Lower leg skin (tissue), 3 donors: Measurements from ENCODE around the gene TTC1.

Experiments
- POLR2A ChIP-seq, 2 donors: fragments of 450-650 bp; IDR thresholded peaks; one replicate each; pipeline ENCODE4 v1.6.1; 2016 to 2017; ENCODE audit warnings: antibody characterized with exemption in 2 of 2, mild to moderate bottlenecking in 1 of 2, moderate library complexity in 1 of 2
- TF ChIP-seq, protein P1 (sequence below), 3 donors: fragments of 450-650 bp; IDR thresholded peaks; one replicate each; pipeline ENCODE4 v1.5.1; 2016; ENCODE audit warnings: antibody characterized with exemption in 3 of 3, mild to moderate bottlenecking in 3 of 3, moderate library complexity in 2 of 3

DNA sequence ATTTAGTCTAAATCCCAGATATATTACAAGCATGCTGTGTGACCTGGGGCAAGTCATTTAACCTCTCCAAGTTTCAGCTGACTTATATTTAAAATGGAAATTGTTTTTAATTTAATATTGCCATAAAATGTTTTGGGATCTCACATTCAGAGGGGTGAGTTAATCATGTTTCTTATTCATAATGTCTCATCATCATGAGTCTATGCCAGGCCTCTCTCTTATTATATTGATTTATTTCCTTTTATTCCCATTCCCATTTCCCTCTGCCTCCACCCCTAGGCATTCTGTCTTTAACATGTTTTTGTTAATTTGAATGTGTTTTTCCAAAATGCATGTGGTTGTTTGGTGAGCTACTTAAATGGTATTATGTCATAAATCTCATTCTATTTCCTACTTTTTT, 39.0 kb upstream of the TTC1 start:
- no peak for TF ChIP-seq POLR2A (IDR thresholded peaks at IDR 0.05)
- TF ChIP-seq, protein P1, sequence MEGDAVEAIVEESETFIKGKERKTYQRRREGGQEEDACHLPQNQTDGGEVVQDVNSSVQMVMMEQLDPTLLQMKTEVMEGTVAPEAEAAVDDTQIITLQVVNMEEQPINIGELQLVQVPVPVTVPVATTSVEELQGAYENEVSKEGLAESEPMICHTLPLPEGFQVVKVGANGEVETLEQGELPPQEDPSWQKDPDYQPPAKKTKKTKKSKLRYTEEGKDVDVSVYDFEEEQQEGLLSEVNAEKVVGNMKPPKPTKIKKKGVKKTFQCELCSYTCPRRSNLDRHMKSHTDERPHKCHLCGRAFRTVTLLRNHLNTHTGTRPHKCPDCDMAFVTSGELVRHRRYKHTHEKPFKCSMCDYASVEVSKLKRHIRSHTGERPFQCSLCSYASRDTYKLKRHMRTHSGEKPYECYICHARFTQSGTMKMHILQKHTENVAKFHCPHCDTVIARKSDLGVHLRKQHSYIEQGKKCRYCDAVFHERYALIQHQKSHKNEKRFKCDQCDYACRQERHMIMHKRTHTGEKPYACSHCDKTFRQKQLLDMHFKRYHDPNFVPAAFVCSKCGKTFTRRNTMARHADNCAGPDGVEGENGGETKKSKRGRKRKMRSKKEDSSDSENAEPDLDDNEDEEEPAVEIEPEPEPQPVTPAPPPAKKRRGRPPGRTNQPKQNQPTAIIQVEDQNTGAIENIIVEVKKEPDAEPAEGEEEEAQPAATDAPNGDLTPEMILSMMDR (IDR thresholded peaks at IDR 0.05) = no peak
